GM10266 (cell line): ENCODE data around the gene BCL11B.

Experiments
- DNase-seq: peaks from one replicate; pipeline ENCODE4 v3.0.0; 2012; ENCODE audit errors: extremely low spot score
- TF ChIP-seq, protein P1 (sequence below): IDR thresholded peaks from 2 replicates; pipeline ENCODE4 v1.5.1; 2012; ENCODE audit warnings: mild to moderate bottlenecking, low read depth; ENCODE audit not compliant: control insufficient read depth, insufficient read depth; ENCODE audit errors: missing control alignments

Gene BCL11B

DNA sequence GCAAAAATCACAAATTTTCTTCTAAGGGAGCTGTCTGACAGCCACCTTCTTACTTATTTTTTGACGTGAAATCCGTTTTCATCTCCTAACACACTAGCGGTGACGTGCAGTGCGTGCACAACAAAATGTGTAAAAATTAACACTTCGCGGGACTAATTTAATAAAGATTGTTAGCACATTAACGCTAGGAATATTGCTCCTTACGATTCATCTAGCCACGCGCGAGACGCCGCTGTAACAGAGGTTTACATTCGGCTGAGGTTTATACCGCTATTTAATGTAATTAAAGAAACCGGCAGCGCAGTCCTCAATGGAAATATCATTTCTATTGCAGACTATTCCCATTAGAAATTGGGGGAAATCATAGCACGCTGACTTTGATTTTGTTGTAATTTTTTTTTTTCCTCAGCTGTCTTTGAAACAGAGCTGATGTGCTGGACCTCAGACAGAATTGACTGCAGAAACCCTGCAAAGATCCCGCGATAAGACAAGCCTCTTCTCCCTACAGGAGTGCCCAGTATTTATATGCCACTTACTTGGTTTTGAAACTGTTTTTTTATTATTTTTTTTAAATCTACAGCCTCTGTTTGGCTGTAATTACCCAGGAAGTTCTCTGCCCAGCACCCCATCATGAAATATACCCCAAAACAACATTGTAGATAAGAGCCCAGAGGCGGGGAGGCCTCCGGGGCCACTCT is 31.2 kb downstream of the BCL11B start:
- DNase-seq: no peak

DNA sequence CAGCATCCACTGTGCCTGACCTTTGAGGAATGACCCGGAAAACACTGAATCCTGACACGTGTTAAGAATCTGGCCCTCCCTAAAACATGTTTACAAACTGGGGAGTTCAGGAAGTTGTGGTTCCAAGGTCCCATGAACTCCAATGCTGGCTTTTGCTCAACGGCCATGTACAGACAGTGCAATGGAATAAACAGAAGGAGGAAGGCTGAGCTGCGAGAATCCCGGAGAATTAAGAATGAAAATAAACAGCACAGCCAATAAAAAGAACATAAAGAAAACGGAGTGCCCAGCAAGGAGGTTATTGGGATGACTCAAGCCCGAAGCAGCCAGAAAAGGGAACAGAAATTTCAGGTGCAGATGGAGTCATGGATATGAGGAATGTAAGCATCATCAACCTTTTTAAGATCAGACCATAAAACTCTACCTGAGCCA is 32.3 kb downstream of the BCL11B start:
- TF ChIP-seq, protein P1, sequence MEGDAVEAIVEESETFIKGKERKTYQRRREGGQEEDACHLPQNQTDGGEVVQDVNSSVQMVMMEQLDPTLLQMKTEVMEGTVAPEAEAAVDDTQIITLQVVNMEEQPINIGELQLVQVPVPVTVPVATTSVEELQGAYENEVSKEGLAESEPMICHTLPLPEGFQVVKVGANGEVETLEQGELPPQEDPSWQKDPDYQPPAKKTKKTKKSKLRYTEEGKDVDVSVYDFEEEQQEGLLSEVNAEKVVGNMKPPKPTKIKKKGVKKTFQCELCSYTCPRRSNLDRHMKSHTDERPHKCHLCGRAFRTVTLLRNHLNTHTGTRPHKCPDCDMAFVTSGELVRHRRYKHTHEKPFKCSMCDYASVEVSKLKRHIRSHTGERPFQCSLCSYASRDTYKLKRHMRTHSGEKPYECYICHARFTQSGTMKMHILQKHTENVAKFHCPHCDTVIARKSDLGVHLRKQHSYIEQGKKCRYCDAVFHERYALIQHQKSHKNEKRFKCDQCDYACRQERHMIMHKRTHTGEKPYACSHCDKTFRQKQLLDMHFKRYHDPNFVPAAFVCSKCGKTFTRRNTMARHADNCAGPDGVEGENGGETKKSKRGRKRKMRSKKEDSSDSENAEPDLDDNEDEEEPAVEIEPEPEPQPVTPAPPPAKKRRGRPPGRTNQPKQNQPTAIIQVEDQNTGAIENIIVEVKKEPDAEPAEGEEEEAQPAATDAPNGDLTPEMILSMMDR: no peak
- DNase-seq: no peak

More for the DNA sequence above, 31.2 kb downstream of the BCL11B start:
- TF ChIP-seq, protein P1: no peak

DNA sequence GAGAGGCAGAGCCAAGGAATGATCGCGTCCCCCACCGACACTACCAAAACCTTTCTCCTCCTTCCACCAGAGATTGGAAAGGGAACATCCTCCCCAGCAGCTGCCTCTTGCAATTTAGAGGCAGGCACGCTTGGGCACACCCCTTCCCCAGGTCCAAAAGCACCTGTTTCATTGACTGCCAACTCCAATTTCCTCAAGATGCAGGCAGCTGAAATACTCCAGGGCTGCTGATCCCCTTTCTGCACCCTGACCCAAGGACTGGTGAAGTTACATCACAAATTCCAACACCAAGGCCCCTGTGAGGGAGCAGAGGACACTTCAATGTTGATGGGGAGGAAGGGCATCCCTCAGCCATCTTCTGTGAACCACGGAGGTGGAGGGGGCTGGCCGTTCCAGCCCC is 33.8 kb downstream of the BCL11B start:
- TF ChIP-seq, protein P1: no peak
- no peak for DNase-seq

DNA sequence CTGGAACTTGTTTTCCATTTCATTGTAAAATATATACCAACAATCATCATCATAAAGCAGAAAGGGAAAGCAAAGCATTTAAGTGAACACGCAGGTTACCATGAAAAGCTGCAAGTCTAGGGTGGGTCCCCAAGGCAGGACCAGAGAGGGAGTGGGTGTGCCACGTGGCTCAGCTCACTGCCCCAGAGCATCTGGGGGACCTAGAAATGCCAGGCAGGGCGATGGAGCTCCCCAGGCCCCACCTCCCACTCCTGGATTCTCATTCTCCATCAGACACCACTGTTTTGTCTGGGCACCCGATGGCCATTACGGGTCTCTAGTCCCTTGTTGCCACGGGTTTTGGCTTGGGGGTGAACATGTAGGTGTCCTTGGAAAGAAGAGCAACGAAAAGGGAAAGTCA is 34.7 kb downstream of the BCL11B start:
- TF ChIP-seq, protein P1: no peak
- DNase-seq: no peak

DNA sequence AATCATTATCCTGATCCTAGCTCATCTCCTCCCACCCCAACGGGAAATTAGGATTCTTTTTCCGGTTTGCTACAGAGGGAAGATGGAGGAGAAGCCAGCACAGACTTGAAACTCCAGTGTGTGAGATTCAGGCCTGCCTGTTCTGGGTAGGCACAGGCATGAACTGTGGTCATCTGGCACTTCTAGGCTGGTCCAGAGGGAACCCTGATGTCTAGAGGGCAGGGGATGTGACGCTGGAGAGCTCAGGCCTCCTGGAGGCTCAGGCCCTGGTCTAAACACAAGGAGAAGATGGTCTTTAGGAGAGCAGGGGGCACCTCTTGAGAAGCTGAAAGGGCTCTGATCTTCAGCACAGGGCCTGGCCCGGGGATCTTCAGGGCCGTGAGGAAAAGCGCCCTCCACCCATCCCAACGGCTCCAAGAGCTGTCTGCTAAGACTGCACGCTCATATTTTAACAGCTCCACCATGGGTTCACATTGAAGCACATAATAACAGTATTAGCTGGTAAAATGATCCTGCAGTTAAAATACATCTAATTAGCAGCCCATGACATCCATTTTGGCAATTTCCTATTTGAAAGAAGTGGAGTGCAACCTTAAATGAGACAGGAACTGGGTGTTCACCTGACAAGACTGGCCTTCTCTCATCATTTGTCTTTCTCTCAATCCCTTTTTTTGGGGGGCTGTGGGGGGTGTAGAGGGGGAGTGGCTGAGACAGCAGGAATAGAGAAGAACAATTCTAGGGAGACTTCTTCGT is 35.4 kb downstream of the BCL11B start:
- TF ChIP-seq, protein P1: no peak
- no peak for DNase-seq

DNA sequence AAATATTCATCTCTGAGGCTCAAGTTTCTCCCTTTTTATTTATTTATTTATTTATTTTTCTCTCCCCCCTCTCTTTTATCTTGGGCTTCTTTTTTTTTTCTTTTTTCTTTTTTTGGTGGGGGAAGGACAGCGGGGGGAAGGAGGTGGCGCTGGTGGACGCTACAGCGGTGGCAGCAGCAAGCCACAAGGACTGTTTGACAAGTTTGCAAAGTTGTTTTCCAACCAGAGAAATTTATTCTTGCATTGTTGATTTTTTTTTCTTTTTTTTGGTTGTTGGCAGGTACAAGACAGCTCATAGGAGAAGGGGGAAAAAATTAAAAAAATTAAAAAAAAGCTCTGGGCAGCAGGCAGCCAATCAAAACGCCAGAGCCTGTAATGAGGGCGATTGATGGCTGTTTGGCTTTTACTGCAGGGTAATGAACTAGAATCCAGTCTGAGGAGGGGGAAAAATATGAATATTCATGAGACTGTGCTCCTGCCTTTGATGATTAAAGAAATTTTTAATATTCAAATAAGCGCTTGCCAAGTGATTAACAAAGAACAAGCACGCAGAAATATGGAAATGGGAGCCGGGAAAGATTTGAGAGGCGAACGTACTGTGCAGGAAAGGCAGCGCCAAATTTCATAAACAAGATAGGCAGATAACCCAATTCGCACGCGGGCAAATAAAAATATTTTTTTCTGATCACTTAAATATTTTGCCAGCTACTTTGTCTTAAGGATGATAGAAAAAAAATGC is 36.2 kb downstream of the BCL11B start:
- TF ChIP-seq, protein P1: no peak

DNA sequence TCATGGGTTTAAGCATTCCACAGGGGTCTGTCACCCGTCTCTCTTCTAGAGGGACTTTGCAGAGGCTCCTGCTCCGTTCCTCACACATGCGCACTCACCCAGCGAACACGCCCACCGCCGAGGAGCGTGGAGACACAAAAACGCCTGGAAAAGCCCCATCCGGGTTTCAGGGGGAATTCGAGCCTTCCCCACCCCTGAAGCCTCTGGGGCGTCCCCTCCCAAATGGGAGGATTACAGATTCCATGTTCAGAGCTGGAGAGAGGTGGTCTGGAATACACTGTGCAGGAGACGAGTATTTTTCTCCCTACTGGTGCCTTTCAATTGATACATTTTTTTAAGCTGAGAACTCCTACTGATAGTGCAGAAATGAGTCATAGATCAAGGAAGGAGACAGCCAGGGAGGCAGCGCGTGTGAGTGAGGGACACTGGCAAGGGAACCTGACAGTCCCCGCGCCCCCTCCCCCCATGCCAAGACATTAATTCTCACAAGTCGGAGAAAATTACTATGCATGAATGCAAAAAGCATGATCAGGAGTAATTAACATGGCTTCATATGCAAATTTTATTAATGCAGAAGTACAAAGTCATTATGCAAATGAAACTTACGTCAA is 36.9 kb downstream of the BCL11B start:
- TF ChIP-seq, protein P1: no peak
- no peak for DNase-seq

More for the DNA sequence above, 36.2 kb downstream of the BCL11B start:
- no peak for DNase-seq
